ENCODE results near the gene DNAJC5G. TPM values are rescaled to one million over a fixed set of nuclear protein-coding genes. Genes with fewer than 3 reads are reported as not detected.
"Not testable (repeated sequence)": the region's sequence is repeated elsewhere in the genome, so short reads cannot be mapped to it uniquely, and the experiment has no call there.

Gene DNAJC5G
- total RNA-seq, 5 donors from 2014 or later (not counting 1 experiment from before 2014, with no cell fraction given), result not detected

DNA sequence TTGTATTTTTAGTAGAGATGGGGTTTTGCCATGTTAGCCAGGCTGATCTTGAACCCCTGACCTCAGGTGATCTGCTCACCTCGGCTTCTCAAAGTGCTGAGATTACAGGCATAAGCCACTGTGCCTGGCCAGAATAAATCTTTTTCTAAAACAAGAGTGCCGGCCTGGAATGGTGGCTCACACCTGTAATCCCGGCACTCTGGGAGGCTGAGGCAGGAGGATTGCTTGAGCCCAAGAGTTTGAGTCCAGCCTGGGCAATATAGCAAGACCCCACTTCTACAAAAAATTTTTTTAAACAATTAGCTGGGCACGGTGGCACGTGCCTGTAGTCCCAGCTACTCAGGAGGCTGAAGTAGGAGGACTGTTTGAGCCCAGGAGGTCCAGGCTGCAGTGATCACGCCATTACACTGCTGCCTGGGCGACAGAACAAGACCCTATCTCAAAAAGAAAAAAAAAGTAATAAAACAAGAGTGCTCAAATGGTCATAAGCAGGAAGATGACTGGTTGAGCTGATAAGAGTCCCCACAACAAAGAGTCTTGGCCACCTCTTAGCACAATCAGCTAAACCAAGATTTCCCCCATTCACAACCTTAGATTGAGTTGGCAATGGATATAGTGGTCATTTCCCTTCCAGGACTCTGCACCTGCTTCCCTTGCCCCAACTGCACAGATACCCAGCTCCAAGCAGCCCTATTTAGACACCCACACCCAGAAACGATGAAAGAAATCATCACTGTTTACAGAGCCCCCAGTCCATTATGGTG is 38.8 kb downstream of the DNAJC5G start:
- H3K27ac ChIP-seq (ENCODE audit: low read length), result no peak overlapping the region
- peaks cover 18 to 21% of the 10 kb centered on the region in 2 donors for H3K36me3 ChIP-seq (ENCODE audit: control insufficient read depth in 2 of 2, extremely low read depth in 1 of 2, insufficient read depth in 1 of 2, low read length in 1 of 2)
- Mint-ChIP-seq H3K4me3 (no peak overlapping the region), H3K4me1 (peaks cover 0 to 2% (median 0%) of the 10 kb centered on the region in 3 donors), H3K36me3 (peaks cover 28% of the 10 kb centered on the region), H3K27ac (no peak overlapping the region), H3K27me3 (no peaks in the 10 kb centered on the region), H3K9me3 (no peaks in the 10 kb centered on the region)
- WGBS (ENCODE audit: insufficient coverage), result 100% methylated on average over 3 of the region's 8 CpGs
- H3K9me3 ChIP-seq, result no peaks in the 10 kb centered on the region
- CTCF ChIA-PET, result no interaction called here
- DNase-seq (no peak), ATAC-seq (replicated peaks in 1 of 4) (no peak)
- peaks cover 0 to 2% of the 10 kb centered on the region in 2 experiments for H3K4me1 ChIP-seq (ENCODE audit: control insufficient read depth in 1 of 2, extremely low read depth in 1 of 2, insufficient read depth in 2 of 2, low read length in 2 of 2)
- POLR2A ChIA-PET, result no interaction called here
- no peak overlapping the region for H3K4me3 ChIP-seq (ENCODE audit: control insufficient read depth in 1 of 2, extremely low read depth in 1 of 2, low read length in 1 of 2)
- no peaks in the 10 kb centered on the region for H3K27me3 ChIP-seq (replicated peaks in 1 of 2; ENCODE audit: control insufficient read depth in 2 of 2, extremely low read depth in 1 of 2, insufficient read depth in 2 of 2, low read length in 1 of 2)

DNA sequence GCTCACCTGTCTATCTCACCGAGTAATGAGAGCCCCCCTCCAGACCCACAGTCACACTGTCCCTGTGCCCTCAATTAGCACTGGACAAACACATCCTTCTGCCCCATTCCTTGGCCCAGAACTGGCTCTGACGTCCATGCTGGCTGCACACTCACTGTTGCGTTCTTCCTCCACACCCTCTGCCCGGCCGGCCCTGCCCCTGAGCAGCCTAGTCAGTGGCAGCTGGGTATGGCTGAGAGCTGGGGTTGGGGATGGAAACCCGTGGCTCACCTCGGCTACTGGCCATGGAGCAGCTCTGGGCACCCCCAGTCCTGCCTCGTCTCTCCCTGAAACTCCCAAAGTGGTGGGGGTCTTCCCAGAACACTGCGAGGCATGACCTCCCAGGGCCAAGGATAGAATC is 39.5 kb downstream of the DNAJC5G start:
- Histone ChIP-seq H3K4me3 (ENCODE audit: control insufficient read depth in 1 of 2, extremely low read depth in 1 of 2, low read length in 1 of 2) (no peak overlapping the region), H3K4me1 (ENCODE audit: control insufficient read depth in 1 of 2, extremely low read depth in 1 of 2, insufficient read depth in 2 of 2, low read length in 2 of 2) (peaks cover 0 to 2% of the 10 kb centered on the region in 2 experiments), H3K27me3 (replicated peaks in 1 of 2; ENCODE audit: control insufficient read depth in 2 of 2, extremely low read depth in 1 of 2, insufficient read depth in 2 of 2, low read length in 1 of 2) (no peaks in the 10 kb centered on the region), H3K36me3 (ENCODE audit: control insufficient read depth in 2 of 2, extremely low read depth in 1 of 2, insufficient read depth in 1 of 2, low read length in 1 of 2) (peaks cover 18 to 19% of the 10 kb centered on the region in 2 donors), H3K9me3 (no peaks in the 10 kb centered on the region), H3K27ac (ENCODE audit: low read length) (no peak overlapping the region)
- POLR2A ChIA-PET, result no interaction called here
- 100% methylated on average over 2 of the region's 9 CpGs for WGBS (ENCODE audit: insufficient coverage)
- no peaks in the 10 kb centered on the region for H3K27me3 Mint-ChIP-seq
- ATAC-seq (replicated peaks in 1 of 4), result no peak
- H3K4me1 Mint-ChIP-seq, result no peaks in the 10 kb centered on the region
- DNase-seq, result no peak
- peaks cover 23% of the 10 kb centered on the region for H3K36me3 Mint-ChIP-seq
- CTCF ChIA-PET, result interaction anchor here in 1 of 2 donors (0.5 kb wide), 1 partner anchor 981 kb away, joined by 3 read pairs; no protein-coding TSS in a partner anchor
- no peak overlapping the region for H3K27ac Mint-ChIP-seq
- H3K4me3 Mint-ChIP-seq, result no peak overlapping the region
- H3K9me3 Mint-ChIP-seq, result no peaks in the 10 kb centered on the region

DNA sequence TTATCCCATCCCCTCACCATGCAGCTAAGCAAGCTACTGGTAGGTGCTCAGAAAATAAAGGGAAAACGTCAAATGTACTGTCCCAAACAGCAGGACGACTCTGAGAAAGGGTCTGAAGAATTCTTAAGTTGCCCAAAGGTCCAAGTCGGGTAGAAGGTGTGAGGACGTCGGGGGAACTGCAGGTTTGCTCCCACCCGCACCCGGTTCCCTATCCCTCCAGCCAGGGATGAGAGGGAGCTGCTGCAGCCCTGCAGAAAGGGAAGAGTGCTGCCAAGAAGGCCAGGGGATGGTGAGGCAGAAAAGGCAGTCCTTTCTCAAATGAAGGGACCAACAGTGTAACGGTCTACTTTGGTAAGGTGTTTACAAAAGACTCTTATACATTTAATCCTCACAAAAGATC is 39.9 kb downstream of the DNAJC5G start:
- CTCF ChIA-PET, result interaction anchor here in 1 of 2 donors (0.5 kb wide), 1 partner anchor 981 kb away, joined by 3 read pairs; no protein-coding TSS in a partner anchor
- DNase-seq, result no peak
- H3K27me3 ChIP-seq (replicated peaks in 1 of 2; ENCODE audit: control insufficient read depth in 2 of 2, extremely low read depth in 1 of 2, insufficient read depth in 2 of 2, low read length in 1 of 2), result no peaks in the 10 kb centered on the region
- Mint-ChIP-seq H3K4me1 (no peaks in the 10 kb centered on the region), H3K27ac (no peak overlapping the region), H3K27me3 (no peaks in the 10 kb centered on the region), H3K9me3 (no peaks in the 10 kb centered on the region), H3K36me3 (peaks cover 20% of the 10 kb centered on the region), H3K4me3 (no peak overlapping the region)
- no peaks in the 10 kb centered on the region for H3K9me3 ChIP-seq
- POLR2A ChIA-PET, result no interaction called here
- H3K36me3 ChIP-seq (ENCODE audit: control insufficient read depth in 2 of 2, extremely low read depth in 1 of 2, insufficient read depth in 1 of 2, low read length in 1 of 2), result peaks cover 17 to 18% of the 10 kb centered on the region in 2 donors
- no peak overlapping the region for H3K27ac ChIP-seq (ENCODE audit: low read length)
- H3K4me1 ChIP-seq (ENCODE audit: control insufficient read depth in 1 of 2, extremely low read depth in 1 of 2, insufficient read depth in 2 of 2, low read length in 2 of 2), result peaks cover 0 to 2% of the 10 kb centered on the region in 2 experiments
- no peak overlapping the region for H3K4me3 ChIP-seq (ENCODE audit: control insufficient read depth in 1 of 2, extremely low read depth in 1 of 2, low read length in 1 of 2)
- ATAC-seq (replicated peaks in 1 of 4), result no peak
- WGBS (ENCODE audit: insufficient coverage), result 98% methylated on average over 7 of the region's 8 CpGs

DNA sequence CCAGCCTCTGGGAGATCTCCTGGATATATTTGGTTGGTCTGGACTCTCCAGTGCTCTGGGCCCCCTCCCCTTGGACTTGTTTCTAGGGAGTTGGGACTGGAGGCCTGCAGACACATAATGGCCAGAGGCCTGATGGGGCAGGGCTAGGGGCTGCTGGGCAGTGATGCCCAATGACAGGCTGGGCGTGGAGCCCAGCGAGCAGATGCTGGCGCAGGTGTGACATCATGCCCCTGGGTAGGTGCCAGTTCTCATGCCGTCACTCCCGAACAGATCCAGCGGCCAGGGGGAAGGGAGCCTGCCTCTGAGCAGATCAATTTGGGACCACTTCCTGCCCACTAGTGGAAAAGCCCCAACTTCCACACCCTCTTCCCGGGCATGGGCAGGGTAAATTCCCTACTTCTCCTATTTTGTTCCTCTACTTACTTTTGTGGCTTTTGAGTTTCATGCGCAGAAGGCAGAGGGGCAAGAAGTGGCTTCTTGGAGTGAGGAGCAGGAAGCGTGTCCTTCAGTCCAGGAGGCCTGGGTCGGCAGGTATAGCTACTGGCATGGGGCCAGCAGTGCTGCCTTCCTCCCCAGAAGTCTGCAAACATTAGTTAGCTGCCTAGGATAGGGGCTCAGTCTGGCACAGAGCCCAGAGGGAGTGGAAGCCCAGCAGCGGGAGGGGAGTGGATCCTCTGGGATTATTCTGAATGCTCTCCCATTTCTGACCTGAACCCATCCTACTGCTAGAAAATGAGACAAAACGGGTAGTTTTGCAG is 41.6 kb downstream of the DNAJC5G start:
- H3K27me3 ChIP-seq (replicated peaks in 1 of 2; ENCODE audit: control insufficient read depth in 2 of 2, extremely low read depth in 1 of 2, insufficient read depth in 2 of 2, low read length in 1 of 2), result no peaks in the 10 kb centered on the region
- no peak overlapping the region for H3K4me3 ChIP-seq (ENCODE audit: control insufficient read depth in 1 of 2, extremely low read depth in 1 of 2, low read length in 1 of 2)
- no peak for DNase-seq
- peaks cover 4 to 11% (median 5%) of the 10 kb centered on the region in 3 donors for H3K4me1 Mint-ChIP-seq
- peaks cover 2 to 3% of the 10 kb centered on the region in 2 experiments for H3K4me1 ChIP-seq (ENCODE audit: control insufficient read depth in 1 of 2, extremely low read depth in 1 of 2, insufficient read depth in 2 of 2, low read length in 2 of 2)
- no peak overlapping the region for H3K27ac ChIP-seq (ENCODE audit: low read length)
- H3K36me3 Mint-ChIP-seq, result peaks cover 17% of the 10 kb centered on the region
- H3K36me3 ChIP-seq (ENCODE audit: control insufficient read depth in 2 of 2, extremely low read depth in 1 of 2, insufficient read depth in 1 of 2, low read length in 1 of 2), result peaks cover 7 to 13% of the 10 kb centered on the region in 2 donors
- no peak overlapping the region for H3K4me3 Mint-ChIP-seq
- no peak for ATAC-seq (replicated peaks in 1 of 4)
- no peaks in the 10 kb centered on the region for H3K27me3 Mint-ChIP-seq
- no peaks in the 10 kb centered on the region for H3K9me3 Mint-ChIP-seq
- ChIA-PET POLR2A (no interaction called here), CTCF (interaction anchor here in 1 of 2 donors (2.6 kb wide), 1 partner anchor 14 kb away, joined by 7 read pairs; no protein-coding TSS in a partner anchor)
- H3K27ac Mint-ChIP-seq, result no peak overlapping the region
- 97% methylated on average over 10 of the region's 12 CpGs for WGBS (ENCODE audit: insufficient coverage)
- no peaks in the 10 kb centered on the region for H3K9me3 ChIP-seq

DNA sequence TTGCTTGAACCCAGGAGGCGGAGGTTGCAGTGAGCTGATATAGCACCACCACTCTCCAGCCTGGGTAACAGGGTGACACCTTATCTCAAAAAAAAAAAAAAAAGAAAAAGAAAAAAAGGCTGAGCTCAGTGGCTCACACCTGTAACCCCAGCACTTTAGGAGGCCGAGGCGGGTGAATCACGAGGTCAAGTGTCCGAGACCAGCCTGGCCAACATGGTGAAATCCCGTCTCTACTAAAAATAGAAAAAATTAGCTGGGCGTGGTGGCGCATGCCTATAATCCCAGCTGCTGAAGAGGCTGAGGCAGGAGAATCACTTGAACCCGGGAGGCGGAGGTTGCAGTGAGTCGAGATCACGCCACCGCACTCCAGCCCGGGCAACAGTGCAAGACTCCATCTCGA is 44.6 kb downstream of the DNAJC5G start:
- POLR2A ChIA-PET, result interaction anchor here in 1 of 2 donors (0.6 kb wide), 2 partner anchors 41 to 263 kb away, joined by 4 to 5 read pairs; no protein-coding TSS in a partner anchor

DNA sequence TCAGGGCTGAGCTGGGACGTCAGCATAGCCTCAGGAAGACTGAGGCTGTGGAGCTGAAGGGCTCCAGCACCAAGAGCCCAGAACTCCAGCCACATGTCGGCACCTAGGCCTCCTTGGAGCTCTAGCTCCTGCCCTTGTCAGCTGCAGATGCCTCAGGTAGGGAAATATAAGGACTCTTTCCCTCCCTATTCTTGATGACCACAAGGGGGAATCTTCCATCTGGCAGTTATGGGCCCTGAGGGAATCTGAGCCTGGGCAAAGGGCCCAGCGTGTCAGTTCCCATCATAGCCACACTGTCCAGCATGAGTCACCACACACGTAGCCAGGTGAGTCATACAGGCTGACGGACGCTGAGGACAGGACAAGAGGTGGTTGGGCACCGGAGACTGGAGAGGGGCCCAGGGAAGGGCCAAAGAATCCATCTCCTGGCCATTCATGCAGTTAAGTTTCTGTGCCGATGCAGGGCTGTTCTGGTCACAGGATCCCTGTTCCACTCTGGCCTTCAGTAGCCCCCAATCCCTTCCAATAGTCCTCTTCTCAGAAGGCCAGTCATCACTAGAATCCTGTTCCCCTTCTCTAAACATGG is 45.8 kb downstream of the DNAJC5G start:
- Histone ChIP-seq H3K9me3 (no peaks in the 10 kb centered on the region), H3K27ac (ENCODE audit: low read length) (no peak overlapping the region), H3K4me3 (ENCODE audit: control insufficient read depth in 1 of 2, extremely low read depth in 1 of 2, low read length in 1 of 2) (no peak overlapping the region), H3K27me3 (replicated peaks in 1 of 2; ENCODE audit: control insufficient read depth in 2 of 2, extremely low read depth in 1 of 2, insufficient read depth in 2 of 2, low read length in 1 of 2) (no peaks in the 10 kb centered on the region), H3K36me3 (ENCODE audit: control insufficient read depth in 2 of 2, extremely low read depth in 1 of 2, insufficient read depth in 1 of 2, low read length in 1 of 2) (peaks cover 3 to 14% of the 10 kb centered on the region in 2 donors), H3K4me1 (ENCODE audit: control insufficient read depth in 1 of 2, extremely low read depth in 1 of 2, insufficient read depth in 2 of 2, low read length in 2 of 2) (peaks cover 10 to 16% of the 10 kb centered on the region in 2 experiments)
- Mint-ChIP-seq H3K9me3 (no peaks in the 10 kb centered on the region), H3K27ac (no peak overlapping the region), H3K27me3 (no peaks in the 10 kb centered on the region), H3K4me1 (peaks cover 20 to 32% (median 20%) of the 10 kb centered on the region in 3 donors), H3K4me3 (peak overlapping the region in 2 of 3 donors; percentile 35 to 99), H3K36me3 (peaks cover 12% of the 10 kb centered on the region)
- DNase-seq (no peak), ATAC-seq (replicated peaks in 1 of 4) (no peak)
- ChIA-PET POLR2A (no interaction called here), CTCF (no interaction called here)
- WGBS (ENCODE audit: insufficient coverage), result 78% methylated on average over 6 of the region's 8 CpGs

More for the DNA sequence above, 44.6 kb downstream of the DNAJC5G start:
- CTCF ChIA-PET, result interaction anchor here in 1 of 2 donors (1.0 kb wide), 1 partner anchor 50 kb away, joined by 3 read pairs; the partner anchor contains the start of genes EIF2B4 and SNX17
- H3K9me3 Mint-ChIP-seq; H3K27ac ChIP-seq (ENCODE audit: low read length); H3K36me3 Mint-ChIP-seq; H3K4me3 Mint-ChIP-seq; DNase-seq; H3K27me3 ChIP-seq (replicated peaks in 1 of 2; ENCODE audit: control insufficient read depth in 2 of 2, extremely low read depth in 1 of 2, insufficient read depth in 2 of 2, low read length in 1 of 2); H3K4me3 ChIP-seq (ENCODE audit: control insufficient read depth in 1 of 2, extremely low read depth in 1 of 2, low read length in 1 of 2); H3K27me3 Mint-ChIP-seq; ATAC-seq (replicated peaks in 1 of 4); H3K9me3 ChIP-seq; H3K27ac Mint-ChIP-seq: not testable (repeated sequence)
- Histone ChIP-seq H3K36me3 (ENCODE audit: control insufficient read depth in 2 of 2, extremely low read depth in 1 of 2, insufficient read depth in 1 of 2, low read length in 1 of 2) (peaks cover 4 to 13% of the 10 kb centered on the region in 2 donors), H3K4me1 (ENCODE audit: control insufficient read depth in 1 of 2, extremely low read depth in 1 of 2, insufficient read depth in 2 of 2, low read length in 2 of 2) (peaks cover 10 to 16% of the 10 kb centered on the region in 2 experiments)
- WGBS (ENCODE audit: insufficient coverage), result 98% methylated on average over 8 of the region's 15 CpGs
- peaks cover 20 to 32% (median 20%) of the 10 kb centered on the region in 3 donors for H3K4me1 Mint-ChIP-seq

Data from T-cell (primary cell).